ENCODE results near the gene EFTUD2.

Gene EFTUD2

GRCh38 chr17:44917456-44917855 is 18.2 kb upstream of the EFTUD2 start:
- no peak overlapping the region for H3K9ac ChIP-seq (ENCODE audit: low read length)
- no peaks in the 10 kb centered on the region for H3F3A ChIP-seq (ENCODE audit: insufficient read depth, low read length)
- peaks cover 5% of the 10 kb centered on the region; the same call in 1 of the 2 replicates for H3K27me3 ChIP-seq (ENCODE audit: insufficient read depth, low read length)
- peaks cover 14% of the 10 kb centered on the region for H3K4me1 ChIP-seq (ENCODE audit: insufficient read depth, low read length, severe bottlenecking)
- H2AFZ ChIP-seq (ENCODE audit: low read length) = no peak overlapping the region
- TF ChIP-seq, protein P1, sequence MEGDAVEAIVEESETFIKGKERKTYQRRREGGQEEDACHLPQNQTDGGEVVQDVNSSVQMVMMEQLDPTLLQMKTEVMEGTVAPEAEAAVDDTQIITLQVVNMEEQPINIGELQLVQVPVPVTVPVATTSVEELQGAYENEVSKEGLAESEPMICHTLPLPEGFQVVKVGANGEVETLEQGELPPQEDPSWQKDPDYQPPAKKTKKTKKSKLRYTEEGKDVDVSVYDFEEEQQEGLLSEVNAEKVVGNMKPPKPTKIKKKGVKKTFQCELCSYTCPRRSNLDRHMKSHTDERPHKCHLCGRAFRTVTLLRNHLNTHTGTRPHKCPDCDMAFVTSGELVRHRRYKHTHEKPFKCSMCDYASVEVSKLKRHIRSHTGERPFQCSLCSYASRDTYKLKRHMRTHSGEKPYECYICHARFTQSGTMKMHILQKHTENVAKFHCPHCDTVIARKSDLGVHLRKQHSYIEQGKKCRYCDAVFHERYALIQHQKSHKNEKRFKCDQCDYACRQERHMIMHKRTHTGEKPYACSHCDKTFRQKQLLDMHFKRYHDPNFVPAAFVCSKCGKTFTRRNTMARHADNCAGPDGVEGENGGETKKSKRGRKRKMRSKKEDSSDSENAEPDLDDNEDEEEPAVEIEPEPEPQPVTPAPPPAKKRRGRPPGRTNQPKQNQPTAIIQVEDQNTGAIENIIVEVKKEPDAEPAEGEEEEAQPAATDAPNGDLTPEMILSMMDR (IDR thresholded peaks at IDR 0.05; ENCODE audit: low read length) = no peak
- TF ChIP-seq EZH2 (IDR thresholded peaks at IDR 0.05; ENCODE audit: borderline replicate concordance, low read length) = no peak
- H3K9me3 ChIP-seq (ENCODE audit: low read length) = no peaks in the 10 kb centered on the region
- no peaks in the 10 kb centered on the region for H3K9me2 ChIP-seq (ENCODE audit: low read depth, low read length)
- H4K20me1 ChIP-seq (ENCODE audit: insufficient read depth, low read length) = no peaks in the 10 kb centered on the region
- no peaks in the 10 kb centered on the region for H3K79me2 ChIP-seq (ENCODE audit: insufficient read depth, low read length)
- no peaks in the 10 kb centered on the region for H3K36me3 ChIP-seq (ENCODE audit: insufficient read depth, low read length)
- no peak overlapping the region for H3K27ac ChIP-seq (ENCODE audit: low read depth, low read length, poor library complexity, severe bottlenecking)
- no peak overlapping the region for H3K4me2 ChIP-seq (ENCODE audit: low read length)
- no peak overlapping the region for H3K4me3 ChIP-seq (ENCODE audit: low read depth, low read length, poor library complexity, severe bottlenecking)

DNA sequence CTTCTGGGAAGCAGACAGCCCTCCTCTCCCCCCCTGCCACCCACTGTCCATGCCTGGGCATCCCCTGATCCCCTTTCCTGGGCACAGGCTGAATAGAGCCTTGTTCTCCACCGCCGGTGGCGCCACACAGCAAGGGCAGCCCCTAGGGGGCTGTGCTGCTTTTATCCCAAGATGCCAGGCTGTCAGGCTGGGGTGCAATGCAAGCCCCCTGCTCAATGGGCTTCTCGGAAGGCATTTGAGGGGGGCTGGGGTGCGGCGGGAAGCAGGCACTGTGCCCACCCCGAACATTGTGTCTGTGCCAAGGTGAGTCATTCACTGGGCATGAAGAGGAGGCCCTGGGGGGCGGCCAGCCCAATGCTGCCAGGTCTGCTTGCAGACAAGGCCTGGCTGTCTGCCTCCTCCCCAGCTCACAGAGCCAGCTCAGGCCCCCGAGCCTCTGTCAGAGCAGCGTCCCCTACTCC is 17.6 kb upstream of the EFTUD2 start:
- Histone ChIP-seq H3K4me3 (ENCODE audit: low read depth, low read length, poor library complexity, severe bottlenecking) (no peak overlapping the region), H3K79me2 (ENCODE audit: insufficient read depth, low read length) (no peaks in the 10 kb centered on the region)
- TF ChIP-seq EZH2 (IDR thresholded peaks at IDR 0.05; ENCODE audit: borderline replicate concordance, low read length) = no peak
- TF ChIP-seq, protein P1 (IDR thresholded peaks at IDR 0.05; ENCODE audit: low read length) = no peak

DNA sequence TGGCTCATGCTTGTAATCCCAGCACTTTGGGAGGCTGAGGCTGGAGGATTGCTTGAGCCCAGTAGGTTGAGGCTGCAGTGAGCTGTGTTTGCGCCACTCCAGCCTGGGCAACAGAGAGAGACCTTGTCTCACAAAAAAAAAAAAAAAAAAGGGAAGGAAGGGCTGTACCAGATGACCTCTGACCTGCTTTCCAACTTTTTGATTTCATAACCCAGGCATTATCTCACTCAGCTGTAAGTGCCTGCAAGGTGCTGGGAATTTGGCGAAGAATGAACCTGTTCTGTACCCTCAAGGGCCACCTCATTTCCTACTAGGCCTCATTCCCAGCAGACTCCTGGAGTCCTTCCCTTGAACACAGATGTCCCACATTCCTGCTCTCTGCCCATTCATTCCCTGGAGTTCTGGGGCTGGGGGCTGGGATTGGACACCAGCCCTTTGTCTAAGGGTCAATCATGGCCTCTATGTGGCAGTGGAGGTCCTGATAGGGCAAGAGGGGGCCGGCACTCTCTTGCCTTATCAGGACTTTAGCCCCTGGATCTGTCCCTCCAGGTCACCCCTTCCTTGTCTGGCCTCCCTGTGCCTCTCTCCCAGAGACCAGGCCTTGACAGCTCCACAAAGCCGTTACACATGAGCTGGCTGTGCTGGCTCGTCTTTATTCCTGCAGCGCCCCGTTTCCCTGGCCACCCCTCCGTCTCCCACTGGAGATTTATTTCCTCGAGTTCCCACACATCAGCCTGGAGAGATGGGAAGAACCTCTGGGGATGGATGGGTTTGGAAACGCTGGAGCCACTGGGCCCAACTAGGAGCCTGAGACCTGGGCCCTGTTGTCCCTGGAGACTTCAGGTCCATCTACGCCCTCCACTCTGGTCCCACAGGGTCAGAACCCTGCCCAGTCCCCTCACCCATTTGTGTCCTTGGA is 16.9 kb upstream of the EFTUD2 start:
- no peak for TF ChIP-seq EZH2 (IDR thresholded peaks at IDR 0.05; ENCODE audit: borderline replicate concordance, low read length)
- TF ChIP-seq, protein P1 (IDR thresholded peaks at IDR 0.05; ENCODE audit: low read length) = no peak
- no peak overlapping the region for H3K27ac ChIP-seq (ENCODE audit: low read depth, low read length, poor library complexity, severe bottlenecking)

More for the DNA sequence above, 17.6 kb upstream of the EFTUD2 start:
- no peaks in the 10 kb centered on the region for H3K36me3 ChIP-seq (ENCODE audit: insufficient read depth, low read length)
- peaks cover 14% of the 10 kb centered on the region for H3K4me1 ChIP-seq (ENCODE audit: insufficient read depth, low read length, severe bottlenecking)
- H2AFZ ChIP-seq (ENCODE audit: low read length) = no peak overlapping the region
- H3K9ac ChIP-seq (ENCODE audit: low read length) = no peak overlapping the region
- peaks cover 8% of the 10 kb centered on the region; the same call in 1 of the 2 replicates for H3K27me3 ChIP-seq (ENCODE audit: insufficient read depth, low read length)
- H3K9me2 ChIP-seq (ENCODE audit: low read depth, low read length) = no peaks in the 10 kb centered on the region
- H4K20me1 ChIP-seq (ENCODE audit: insufficient read depth, low read length) = no peaks in the 10 kb centered on the region
- no peaks in the 10 kb centered on the region for H3K9me3 ChIP-seq (ENCODE audit: low read length)
- H3K27ac ChIP-seq (ENCODE audit: low read depth, low read length, poor library complexity, severe bottlenecking) = no peak overlapping the region
- no peak overlapping the region for H3K4me2 ChIP-seq (ENCODE audit: low read length)
- no peaks in the 10 kb centered on the region for H3F3A ChIP-seq (ENCODE audit: insufficient read depth, low read length)

More for the DNA sequence above, 16.9 kb upstream of the EFTUD2 start:
- Histone ChIP-seq H3K4me3 (ENCODE audit: low read depth, low read length, poor library complexity, severe bottlenecking) (no peak overlapping the region), H3K9me2 (ENCODE audit: low read depth, low read length) (no peaks in the 10 kb centered on the region), H3K4me2 (ENCODE audit: low read length) (no peak overlapping the region), H3K4me1 (ENCODE audit: insufficient read depth, low read length, severe bottlenecking) (peaks cover 19% of the 10 kb centered on the region), H3K9me3 (ENCODE audit: low read length) (no peaks in the 10 kb centered on the region), H3K79me2 (ENCODE audit: insufficient read depth, low read length) (no peaks in the 10 kb centered on the region), H3K9ac (ENCODE audit: low read length) (no peak overlapping the region), H3K27me3 (ENCODE audit: insufficient read depth, low read length) (peaks cover 8% of the 10 kb centered on the region; the same call in 1 of the 2 replicates), H3K36me3 (ENCODE audit: insufficient read depth, low read length) (no peaks in the 10 kb centered on the region), H3F3A (ENCODE audit: insufficient read depth, low read length) (no peaks in the 10 kb centered on the region), H2AFZ (ENCODE audit: low read length) (no peak overlapping the region), H4K20me1 (ENCODE audit: insufficient read depth, low read length) (no peaks in the 10 kb centered on the region)
